GM12878 (cell line): ENCODE results near the gene NEK10.

Source experiments
- CHD4 ChIP-seq: fragments of 200-600 bp; sonication (generic); IDR thresholded peaks from 2 replicates; pipeline ENCODE4 v1.6.1; 2016; ENCODE audit warnings: mild to moderate bottlenecking
- CREM ChIP-seq: IDR thresholded peaks from 2 replicates; pipeline ENCODE4 v1.6.1; 2014; ENCODE audit warnings: antibody characterized with exemption, low read depth
- CTCF ChIP-seq, 3 experiments: IDR thresholded peaks in 2 of 3; conservative IDR thresholded peaks in 1 of 3; 2 replicates each; pipeline ENCODE4 v1.5.1; 2011; ENCODE audit warnings: low read depth in 3 of 3, low read length in 3 of 3, mild to moderate bottlenecking in 3 of 3, control low read depth in 2 of 3, moderate library complexity in 2 of 3, inconsistent platforms in 1 of 3, mixed read lengths in 1 of 3; ENCODE audit not compliant: control insufficient read depth in 2 of 3, insufficient read depth in 1 of 3; ENCODE audit errors: extremely low read depth in 1 of 3
- E2F4 ChIP-seq: IDR thresholded peaks from 2 replicates; pipeline ENCODE4 v1.6.1; 2012; ENCODE audit warnings: low read depth, low read length, improper control_type of control experiment
- NR2C1 ChIP-seq: fragments of 450-650 bp; IDR thresholded peaks from 2 replicates; pipeline ENCODE4 v1.6.1; 2017; ENCODE audit warnings: antibody characterized with exemption, mild to moderate bottlenecking, moderate library complexity
- POLR2AphosphoS5 ChIP-seq: IDR thresholded peaks from 2 replicates; pipeline ENCODE4 v1.6.1; 2011; ENCODE audit warnings: mild to moderate bottlenecking, low read length, inconsistent platforms

GRCh38 chr3:27287052-27287451 is 82.1 kb downstream of the NEK10 start:
- TF ChIP-seq E2F4 (no peak), POLR2AphosphoS5 (no peak), CREM (no peak), CTCF (IDR thresholded peaks at IDR 0.05 in 2 of 3, conservative IDR thresholded peaks at IDR 0.05 in 1 of 3; ENCODE audit: control insufficient read depth in 2 of 3, extremely low read depth in 1 of 3, insufficient read depth in 1 of 3, low read depth in 3 of 3, low read length in 3 of 3) (no peak), CHD4 (no peak), NR2C1 (no peak)
